ENCODE measurements around the gene APOE. TPM values are rescaled to one million over a fixed set of nuclear protein-coding genes. Genes with fewer than 3 reads are reported as not detected.

The APOE gene
- polyA plus RNA-seq, 1 donor from 2014 or later, result not detected

DNA sequence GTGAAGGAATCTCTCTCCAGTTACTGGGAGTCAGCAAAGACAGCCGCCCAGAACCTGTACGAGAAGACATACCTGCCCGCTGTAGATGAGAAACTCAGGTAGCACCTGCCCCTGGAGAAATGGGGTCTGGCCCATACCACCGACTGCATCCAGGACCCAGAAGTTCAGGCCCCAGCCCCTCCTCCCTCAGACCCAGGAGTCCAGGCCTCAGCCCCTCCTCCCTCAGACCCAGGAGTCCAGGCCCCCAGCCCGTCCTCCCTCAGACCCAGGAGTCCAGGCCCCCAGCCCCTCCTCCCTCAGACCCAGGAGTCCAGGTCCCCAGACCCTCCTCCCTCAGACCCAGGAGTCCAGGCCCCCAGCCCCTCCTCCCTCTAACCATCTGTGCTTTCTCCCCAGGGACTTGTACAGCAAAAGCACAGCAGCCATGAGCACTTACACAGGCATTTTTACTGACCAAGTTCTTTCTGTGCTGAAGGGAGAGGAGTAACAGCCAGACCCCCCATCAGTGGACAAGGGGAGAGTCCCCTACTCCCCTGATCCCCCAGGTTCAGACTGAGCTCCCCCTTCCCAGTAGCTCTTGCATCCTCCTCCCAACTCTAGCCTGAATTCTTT is 43.3 kb downstream of the APOE start:
- H3K4me1 Mint-ChIP-seq, result peaks cover 4 to 11% (median 6%) of the 10 kb centered on the region in 3 donors
- H3K9me3 Mint-ChIP-seq, result no peaks in the 10 kb centered on the region
- H3K27ac Mint-ChIP-seq, result peak overlapping the region in 1 of 3 donors; percentile 94
- no peaks in the 10 kb centered on the region for H3K27me3 Mint-ChIP-seq
- H3K36me3 Mint-ChIP-seq, result peaks cover 1% of the 10 kb centered on the region
- peak overlapping the region in 1 of 4 donors; percentile 43 for H3K4me3 Mint-ChIP-seq

DNA sequence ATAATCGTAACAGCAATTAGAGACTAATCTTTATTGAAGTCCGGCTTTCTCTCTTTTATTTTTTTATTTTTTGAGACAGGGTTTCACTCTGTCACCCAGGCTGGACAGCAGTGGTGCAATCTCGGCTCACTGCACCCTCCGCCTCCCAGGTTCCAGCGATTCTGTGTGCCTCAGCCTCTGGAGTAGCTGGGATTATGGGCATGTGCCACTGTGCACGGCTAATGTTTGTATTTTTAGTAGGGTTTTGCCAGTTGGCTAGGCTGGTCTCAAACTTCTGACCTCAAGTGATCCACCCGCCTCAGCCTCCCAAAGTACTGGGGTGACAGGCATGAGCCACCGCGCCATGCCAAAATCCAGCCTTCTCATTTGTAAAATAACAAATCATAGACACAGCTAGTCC is 44.0 kb downstream of the APOE start:
- Mint-ChIP-seq H3K4me1 (peaks cover 3 to 11% (median 6%) of the 10 kb centered on the region in 3 donors), H3K4me3 (no peak overlapping the region), H3K27me3 (peaks cover under 1% of the 10 kb centered on the region), H3K27ac (no peak overlapping the region), H3K9me3 (no peaks in the 10 kb centered on the region), H3K36me3 (peaks cover 1% of the 10 kb centered on the region)

DNA sequence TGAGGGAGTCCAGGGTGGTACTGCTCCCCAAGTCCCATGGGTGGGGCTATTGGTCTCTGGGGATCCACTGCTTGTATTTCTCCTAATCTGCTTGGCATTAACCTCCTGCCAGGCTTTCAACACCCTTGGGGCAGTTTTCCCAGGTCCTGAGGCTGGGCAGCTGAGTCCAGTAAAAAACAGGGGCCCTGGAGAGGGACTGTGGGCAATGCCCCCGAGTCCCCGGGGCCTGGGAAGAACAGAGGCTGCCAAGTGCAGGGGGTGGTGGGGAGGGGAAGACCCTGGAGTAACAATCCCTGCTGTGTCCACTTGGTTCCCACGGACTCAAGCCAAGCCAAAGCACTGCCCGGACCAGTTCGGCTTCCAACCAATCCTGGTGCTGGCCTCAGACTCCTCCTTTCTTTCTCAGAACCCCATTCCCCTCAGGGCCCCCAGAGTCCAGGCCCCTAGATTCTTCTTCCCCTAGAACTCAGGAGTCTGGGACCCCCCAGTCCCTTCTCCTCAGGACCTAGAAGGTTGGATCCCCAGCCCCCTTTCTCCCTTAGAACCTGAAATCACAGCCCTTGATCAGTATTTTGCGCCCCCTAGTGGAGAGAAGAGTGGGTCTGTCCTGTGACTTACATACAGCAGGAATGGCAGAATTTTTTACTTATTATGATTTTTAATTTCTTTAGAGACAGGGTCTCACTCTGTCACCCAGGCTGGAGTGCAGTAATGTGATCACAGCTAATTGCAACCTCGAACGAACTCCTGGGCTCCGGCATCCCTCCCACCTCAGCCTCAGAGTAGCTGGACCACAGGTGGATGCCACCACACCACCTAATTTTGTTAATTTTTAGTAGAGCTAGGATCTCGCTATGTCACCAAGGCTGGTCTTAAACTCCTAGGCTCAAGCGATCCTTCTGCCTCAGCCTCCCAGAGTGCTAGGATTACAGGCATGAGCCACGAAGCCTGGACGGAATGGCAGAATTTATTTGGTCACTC is 45.9 kb downstream of the APOE start:
- Mint-ChIP-seq H3K27ac (peak overlapping the region; percentile 31 to 73 (median 64)), H3K27me3 (peaks cover 2% of the 10 kb centered on the region), H3K4me3 (peak overlapping the region in 2 of 4 donors; percentile 7 to 54), H3K9me3 (no peaks in the 10 kb centered on the region), H3K36me3 (peaks cover 1% of the 10 kb centered on the region), H3K4me1 (peaks cover 14 to 25% (median 18%) of the 10 kb centered on the region in 3 donors)

DNA sequence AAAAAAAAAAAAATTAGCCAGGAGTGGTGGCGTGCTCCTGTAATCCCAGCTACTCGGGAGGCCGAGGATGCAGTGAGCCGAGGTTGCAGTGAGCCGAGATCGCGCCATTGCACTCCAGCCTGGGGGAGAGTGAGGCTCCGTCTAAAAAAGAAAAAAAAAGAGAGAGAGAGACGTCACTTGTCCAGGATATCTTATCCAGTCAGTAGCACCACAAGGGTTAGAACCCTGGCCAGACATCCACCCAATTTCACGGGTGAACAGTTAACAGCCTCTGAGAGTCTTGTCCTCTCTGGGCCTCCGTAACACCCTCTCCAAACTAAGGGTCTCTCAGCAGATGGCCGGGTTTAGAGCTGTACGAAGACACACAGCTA is 48.7 kb downstream of the APOE start:
- Mint-ChIP-seq H3K36me3 (no peaks in the 10 kb centered on the region), H3K4me3 (peak overlapping the region; percentile 97 to 99 (median 98)), H3K4me1 (peaks cover 30 to 39% (median 32%) of the 10 kb centered on the region in 3 donors), H3K9me3 (no peaks in the 10 kb centered on the region), H3K27me3 (peaks cover 2% of the 10 kb centered on the region), H3K27ac (peak overlapping the region; percentile 96 to 99 (median 98))

DNA sequence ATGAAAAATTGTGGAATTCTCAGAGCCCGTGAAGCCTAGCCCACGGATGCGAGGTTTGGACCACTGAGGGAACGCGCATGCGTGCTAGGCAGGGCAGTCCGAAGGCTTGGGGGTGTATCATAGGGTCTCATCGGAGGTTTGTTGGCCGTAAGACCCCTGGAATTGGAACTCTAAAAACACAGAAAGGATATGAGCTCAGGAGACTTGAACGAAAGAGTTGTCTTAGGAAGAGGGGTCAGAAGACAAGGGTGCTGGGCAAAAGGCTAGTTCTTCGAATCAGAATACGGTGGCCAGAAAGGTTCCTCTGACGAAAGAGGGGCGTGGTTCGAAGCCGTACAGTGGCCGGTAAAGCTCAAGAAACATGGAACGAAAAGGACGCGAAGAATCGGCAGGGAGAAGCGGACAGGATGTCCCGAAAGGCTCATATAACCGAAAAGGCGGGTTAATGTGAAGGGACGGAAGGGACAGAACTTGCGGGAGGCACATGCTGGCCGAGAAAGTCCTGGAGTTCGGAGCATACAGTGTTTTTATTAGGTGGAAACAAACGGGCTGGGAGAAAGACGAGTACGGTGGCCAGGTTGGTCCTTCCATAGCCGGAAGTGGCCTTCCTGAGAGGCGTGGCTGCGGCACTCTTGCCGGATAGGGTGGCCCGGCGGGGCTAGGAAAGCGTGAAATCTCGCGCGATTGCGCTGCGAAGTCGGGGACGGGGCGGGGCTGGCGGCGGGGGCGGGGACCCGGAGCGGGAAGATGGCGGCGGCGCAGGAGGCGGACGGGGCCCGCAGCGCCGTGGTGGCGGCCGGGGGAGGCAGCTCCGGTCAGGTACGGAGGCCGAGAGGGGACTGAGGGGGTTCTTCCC is 49.3 kb downstream of the APOE start, which contains the start of gene CLPTM1:
CLPTM1 (plus strand) TSS at position 732 of the 856 bp plus-strand sequence; CDS start at position 748, 16 bp downstream.
- peaks cover 36 to 43% (median 37%) of the 10 kb centered on the region in 3 donors for H3K4me1 Mint-ChIP-seq
- H3K36me3 Mint-ChIP-seq, result no peaks in the 10 kb centered on the region
- H3K4me3 Mint-ChIP-seq, result peak within 1 kb of the TSS; percentile 97 to 99 (median 98)
- peak within 1 kb of the TSS; percentile 96 to 99 (median 98) for H3K27ac Mint-ChIP-seq
- peaks cover 2% of the 10 kb centered on the region for H3K27me3 Mint-ChIP-seq
- no peaks in the 10 kb centered on the region for H3K9me3 Mint-ChIP-seq

DNA sequence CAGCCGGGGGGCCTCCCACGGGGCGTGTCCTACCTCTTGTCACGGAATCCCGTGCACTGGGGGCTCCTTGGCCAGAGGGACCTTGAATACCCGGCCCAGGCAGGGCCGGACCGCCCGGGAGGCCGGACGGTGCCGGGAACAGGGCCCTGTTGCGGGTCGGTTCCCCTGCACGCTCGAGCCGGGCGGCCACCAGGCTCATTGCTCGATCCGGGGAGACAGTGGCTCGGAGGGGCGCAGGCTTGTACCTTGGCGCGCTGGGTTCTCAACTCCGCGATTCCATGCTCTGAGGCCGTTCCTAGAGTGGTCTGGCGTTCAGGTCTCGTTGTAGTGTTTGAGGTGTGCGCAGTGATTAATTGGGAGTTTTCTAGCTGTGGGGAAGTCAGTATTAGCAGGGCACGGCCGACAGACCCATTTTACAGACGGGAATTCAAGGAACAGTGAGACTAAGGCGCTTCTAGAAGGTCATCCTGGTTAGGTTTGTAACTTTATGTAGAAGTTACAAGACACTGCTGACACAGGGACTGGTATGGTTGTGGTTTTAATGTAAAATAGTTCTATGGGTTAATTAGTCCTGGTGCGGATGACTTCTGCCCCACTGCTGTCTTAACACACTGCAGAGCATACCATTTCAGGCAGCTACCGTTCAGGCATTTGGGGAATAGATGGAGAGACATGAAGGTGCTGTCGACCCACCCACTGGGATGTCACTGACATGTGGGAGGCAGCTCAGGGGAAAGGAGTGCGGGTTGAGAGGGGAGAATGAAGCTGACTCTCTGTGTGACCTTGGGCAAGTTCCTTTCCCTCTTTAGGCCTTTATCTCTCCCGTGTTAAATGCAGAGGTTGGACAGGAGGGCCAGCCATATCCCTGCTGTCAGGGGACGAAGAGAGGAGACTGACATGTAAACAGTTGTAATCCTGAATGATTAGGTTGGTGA is 50.2 kb downstream of the APOE start:
- H3K9me3 Mint-ChIP-seq, result no peaks in the 10 kb centered on the region
- peak overlapping the region; percentile 97 to 99 (median 98) for H3K4me3 Mint-ChIP-seq
- no peaks in the 10 kb centered on the region for H3K36me3 Mint-ChIP-seq
- peaks cover 2% of the 10 kb centered on the region for H3K27me3 Mint-ChIP-seq
- H3K27ac Mint-ChIP-seq, result peak overlapping the region; percentile 77 to 98 (median 96)
- H3K4me1 Mint-ChIP-seq, result peaks cover 44 to 52% (median 46%) of the 10 kb centered on the region in 3 donors

DNA sequence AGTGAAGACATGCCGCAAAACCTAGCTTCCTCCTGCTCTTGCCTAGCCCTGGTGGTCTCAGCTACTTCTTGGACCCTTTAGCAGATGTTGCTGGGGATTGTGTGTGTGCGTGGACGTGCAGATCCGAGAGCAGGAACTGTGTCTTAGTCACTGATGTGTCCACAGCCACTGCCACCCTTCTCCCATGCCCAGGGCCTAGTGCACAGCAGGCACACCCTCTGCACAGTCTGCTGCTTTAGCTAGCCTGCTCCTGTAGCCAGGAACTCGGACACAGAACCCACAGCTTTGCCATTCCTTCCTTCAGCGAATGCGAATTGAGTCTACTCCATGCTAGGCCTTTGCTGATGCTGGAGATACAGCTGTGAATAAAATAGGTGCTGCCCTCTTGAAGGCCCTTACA is 51.9 kb downstream of the APOE start:
- H3K4me3 Mint-ChIP-seq, result peak overlapping the region in 3 of 4 donors; percentile 4 to 98 (median 78)
- H3K36me3 Mint-ChIP-seq, result no peaks in the 10 kb centered on the region
- no peaks in the 10 kb centered on the region for H3K9me3 Mint-ChIP-seq
- H3K4me1 Mint-ChIP-seq, result peaks cover 53 to 61% (median 60%) of the 10 kb centered on the region in 3 donors
- H3K27ac Mint-ChIP-seq, result peak overlapping the region; percentile 40 to 98 (median 96)
- H3K27me3 Mint-ChIP-seq, result peaks cover 2% of the 10 kb centered on the region

DNA sequence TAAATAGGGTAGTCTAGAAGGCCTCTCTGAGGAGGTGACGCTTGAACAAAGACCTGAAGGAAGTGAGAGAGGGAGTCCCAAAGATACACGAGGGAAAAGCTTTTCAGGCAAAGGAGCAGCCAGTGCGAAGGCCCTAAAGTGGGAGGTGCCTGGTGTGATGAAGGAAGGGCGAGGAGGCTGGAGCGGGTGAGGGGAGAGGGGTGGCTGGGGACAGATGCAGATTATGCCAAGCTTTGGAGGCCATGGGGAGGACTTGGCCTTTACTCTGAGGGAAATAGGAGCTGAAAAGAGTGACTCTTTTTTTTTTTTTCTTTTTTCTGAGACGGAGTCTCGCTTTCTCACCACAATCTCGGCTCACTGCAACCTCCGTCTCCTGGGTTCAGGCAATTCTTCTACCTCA is 52.5 kb downstream of the APOE start:
- H3K9me3 Mint-ChIP-seq, result no peaks in the 10 kb centered on the region
- H3K27ac Mint-ChIP-seq, result peak overlapping the region in 2 of 3 donors; percentile 75 to 96
- H3K4me1 Mint-ChIP-seq, result peaks cover 53 to 61% (median 60%) of the 10 kb centered on the region in 3 donors
- H3K36me3 Mint-ChIP-seq, result no peaks in the 10 kb centered on the region
- H3K4me3 Mint-ChIP-seq, result peak overlapping the region in 1 of 4 donors; percentile 98
- peaks cover 2% of the 10 kb centered on the region for H3K27me3 Mint-ChIP-seq

Other genes with a start within 250 kb of the APOE start
- gene CEACAM19, start 234.3 kb upstream of the APOE start, polyA plus RNA-seq, result not detected
- gene CEACAM16, start 206.6 kb upstream of the APOE start, polyA plus RNA-seq, result not detected
- gene BCL3, start 157.1 kb upstream of the APOE start, polyA plus RNA-seq, result 12.6 TPM
- not detected for gene CBLC, start 127.9 kb upstream of the APOE start, polyA plus RNA-seq
- gene BCAM, start 96.7 kb upstream of the APOE start, polyA plus RNA-seq, result not detected
- gene NECTIN2, start 59.5 kb upstream of the APOE start, polyA plus RNA-seq, result not detected
- gene TOMM40, start 14.5 kb upstream of the APOE start, polyA plus RNA-seq, result 42.6 TPM
- not detected for gene APOC1, start 8.8 kb downstream of the APOE start, polyA plus RNA-seq
- gene APOC4, start 36.4 kb downstream of the APOE start, polyA plus RNA-seq, result not detected
- gene APOC2, start 40.3 kb downstream of the APOE start, polyA plus RNA-seq, result not detected
- 29.2 TPM for gene CLPTM1, start 49.6 kb downstream of the APOE start, polyA plus RNA-seq
- gene RELB, start 95.7 kb downstream of the APOE start, polyA plus RNA-seq, result 89.8 TPM
- 27.0 TPM for gene CLASRP, start 133.2 kb downstream of the APOE start, polyA plus RNA-seq
- gene ZNF296, start 170.7 kb downstream of the APOE start, polyA plus RNA-seq, result 74.4 TPM
- 115 TPM for gene GEMIN7, start 173.5 kb downstream of the APOE start, polyA plus RNA-seq
- gene PPP1R37, start 187.4 kb downstream of the APOE start, polyA plus RNA-seq, result 2.3 TPM